Adrenal gland (tissue), 12 donors: Measurements from ENCODE around the gene OTOS. TPM values are rescaled to one million over a fixed set of nuclear protein-coding genes. Genes with fewer than 3 reads are reported as not detected.

Experiments
- DNase-seq, 7 donors: peaks; one replicate each; pipeline ENCODE4 v3.0.0-alpha.2; 2019 to 2020
- H3K27ac ChIP-seq, 5 donors: fragments of 200-600 bp; sonication (generic) in 4 of 5; 1 replicate in 3 of 5; 2 replicates in 2 of 5; pipeline versions ENCODE4 v1.5.1 to v1.8.0; 2016 to 2020; ENCODE audit warnings: mild to moderate bottlenecking in 1 of 5
- H3K27me3 ChIP-seq: fragments of 200-600 bp; 2 replicates; pipeline ENCODE4 v1.8.0; 2021
- H3K36me3 ChIP-seq, 2 donors: fragments of 200-600 bp; replicated peaks in 1 of 2; 1 replicate in 1 of 2; 2 replicates in 1 of 2; pipeline versions ENCODE4 v1.5.1 to v1.8.0; 2018 to 2022
- H3K4me1 ChIP-seq, 2 donors: fragments of 200-600 bp; replicated peaks in 1 of 2; 1 replicate in 1 of 2; 2 replicates in 1 of 2; pipeline versions ENCODE4 v1.5.1 to v1.8.0; 2018 to 2021
- H3K4me3 ChIP-seq, 4 donors: fragments of 200-600 bp; sonication (generic) in 3 of 4; one replicate each; pipeline ENCODE4 v1.5.1; 2016 to 2018
- H3K9me3 ChIP-seq, 3 donors: fragments of 200-600 bp; sonication (generic) in 1 of 3; replicated peaks in 1 of 3; 1 replicate in 2 of 3; 2 replicates in 1 of 3; pipeline versions ENCODE4 v1.5.1 to v1.8.0; 2016 to 2021
- CTCF ChIP-seq, 6 experiments: fragments of 450-650 bp in 4 of 6; fragments of 200-600 bp in 2 of 6; sonication (generic) in 1 of 6; IDR thresholded peaks; 1 replicate in 5 of 6; 2 replicates in 1 of 6; pipeline versions ENCODE4 v1.5.1 to v1.8.0; 2016 to 2021; ENCODE audit warnings: antibody characterized with exemption in 6 of 6, mild to moderate bottlenecking in 2 of 6, moderate library complexity in 1 of 6
- POLR2A ChIP-seq, 2 donors: fragments of 450-650 bp; IDR thresholded peaks; one replicate each; pipeline ENCODE4 v1.6.1; 2017; ENCODE audit warnings: antibody characterized with exemption in 2 of 2, mild to moderate bottlenecking in 2 of 2, moderate library complexity in 1 of 2
- WGBS, 4 donors: extraction: QIAGEN DNeasy Blood & Tissue Kit in 2 of 4; methylation state at CpG; one replicate each; pipeline versions ENCODE4 v1.1.5 to v1.1.7; 2013 to 2017; 5-methylcytosine and 5-hydroxymethylcytosine counted together
- intact Hi-C, 2 donors: fragments of 100-400 bp; cut with DNase I; formaldehyde crosslinking; loops; one replicate each; pipeline versions ENCODE4 v1.14.1 to v1.15.0; 2022 to 2023
- polyA plus RNA-seq, 3 donors: library from polyadenylated mRNA; stranded (reverse); fragments of 200-250 nt in 2 of 3; fragments of 350-450 nt in 1 of 3; fragmentation: Illumina TruSeq in 1 of 3; extraction: RNeasy Lipid Tissue Mini Kit (QIAGEN cat#74804) in 1 of 3; gene quantifications; one replicate each; pipeline ENCODE4 v1.2.3, GENCODE V29; 2013 to 2014
- total RNA-seq, 9 donors: library from RNA; depleted of rRNA in 4 of 9; stranded (reverse); fragments of >200 nt in 4 of 9; fragments of 120-200 nt in 1 of 9; fragmentation: NEBNext Ultra II Directional in 1 of 9; extraction: Animal tissue kit (Norgen Biotek cat#: 25700) in 1 of 9; gene quantifications; one replicate each; pipeline versions ENCODE4 v1.1.0 to v1.2.4, GENCODE V29; 2013 to 2023
- donor health status: healthy with polysubstance abuse.
- donor health status: Bipolar disorder and iron deficiency.
- donor health status: DM: yes; HTN: yes; CAD: no.
- donor health status: DM: no; HTN: no; CAD: no.
- donor health status: DM: no; HTN: no; CAD: no.
- donor health status: DM: yes; HTN: yes; CAD: no.

The OTOS gene
- total and polyA plus RNA-seq, 12 donors: not detected

- H3K27me3 ChIP-seq: peaks cover 1% of the 10 kb centered on the region
- TF ChIP-seq POLR2A (IDR thresholded peaks at IDR 0.05) (no peak), CTCF (IDR thresholded peaks at IDR 0.05) (no peak)
- no peak for DNase-seq
- H3K4me3 ChIP-seq: no peak overlapping the region
- H3K4me1 ChIP-seq: no peaks in the 10 kb centered on the region
- no peak overlapping the region for H3K27ac ChIP-seq
- intact Hi-C loops: no loop called here
- no peaks in the 10 kb centered on the region for H3K36me3 ChIP-seq
- H3K9me3 ChIP-seq: no peaks in the 10 kb centered on the region
- 58 to 81% (median 77%) methylated on average over 4 of the region's 4 CpGs for WGBS, 4 donors
Measured at GRCh38 chr2:240103136-240103535, 37.3 kb downstream of the OTOS start.

GRCh38 chr2:240098349-240098748 is 42.1 kb downstream of the OTOS start:
- Histone ChIP-seq H3K9me3 (no peaks in the 10 kb centered on the region), H3K4me1 (no peaks in the 10 kb centered on the region), H3K27me3 (peaks cover 30% of the 10 kb centered on the region), H3K4me3 (no peak overlapping the region), H3K36me3 (no peaks in the 10 kb centered on the region), H3K27ac (no peak overlapping the region)
- intact Hi-C loops: no loop called here
- WGBS, 4 donors: 69 to 84% (median 75%) methylated on average over 2 of the region's 2 CpGs
- TF ChIP-seq POLR2A (IDR thresholded peaks at IDR 0.05) (no peak), CTCF (IDR thresholded peaks at IDR 0.05) (no peak)
- DNase-seq: no peak

GRCh38 chr2:240095556-240096523 is 44.6 kb downstream of the OTOS start:
- intact Hi-C loops: no loop called here
- 3 to 8% (median 4%) methylated on average over 12 to 43 of the region's 43 CpGs for WGBS, 4 donors
- TF ChIP-seq POLR2A (IDR thresholded peaks at IDR 0.05) (no peak), CTCF (IDR thresholded peaks at IDR 0.05) (no peak)
- Histone ChIP-seq H3K4me1 (no peaks in the 10 kb centered on the region), H3K36me3 (no peaks in the 10 kb centered on the region), H3K27ac (no peak overlapping the region), H3K4me3 (no peak overlapping the region), H3K27me3 (peaks cover 36% of the 10 kb centered on the region), H3K9me3 (no peaks in the 10 kb centered on the region)
- no peak for DNase-seq

GRCh38 chr2:240089306-240089705 is 51.2 kb downstream of the OTOS start:
- 63 to 71% (median 68%) methylated on average over 5 of the region's 5 CpGs for WGBS, 4 donors
- intact Hi-C loops: no loop called here
- Histone ChIP-seq H3K4me1 (no peaks in the 10 kb centered on the region), H3K27ac (no peak overlapping the region), H3K9me3 (peaks cover 0 to 7% (median 4%) of the 10 kb centered on the region in 3 donors), H3K4me3 (no peak overlapping the region), H3K27me3 (peaks cover 6% of the 10 kb centered on the region), H3K36me3 (no peaks in the 10 kb centered on the region)
- no peak for DNase-seq
- TF ChIP-seq CTCF (IDR thresholded peaks at IDR 0.05) (no peak), POLR2A (IDR thresholded peaks at IDR 0.05) (no peak)

Other genes starting within 250 kb of the OTOS start
- 100 to 1,000 TPM; 170 to 282 (median 182) TPM for gene NDUFA10, start 115.3 kb downstream of the OTOS start, total RNA-seq
- gene NDUFA10, start 115.3 kb downstream of the OTOS start, polyA plus RNA-seq: 100 to 1,000 TPM; 106 to 191 (median 121) TPM
- not detected for gene OR6B2, start 110.2 kb downstream of the OTOS start, total RNA-seq
- gene OR6B2, start 110.2 kb downstream of the OTOS start, polyA plus RNA-seq: under 1 TPM in 1 of 3 donors, not detected in 2; 0.03 TPM
- not detected for gene OR6B3, start 87.1 kb downstream of the OTOS start, total RNA-seq
- gene OR6B3, start 87.1 kb downstream of the OTOS start, polyA plus RNA-seq: not detected
- 100 to 1,000 TPM; 123 to 469 (median 149) TPM for gene COPS9, start 4.4 kb downstream of the OTOS start, total RNA-seq
- gene COPS9, start 4.4 kb downstream of the OTOS start, polyA plus RNA-seq: 100 to 1,000 TPM in 2 of 3 donors, 10 to 100 TPM in 1; 63.7 to 301 (median 262) TPM